HG03469 (cell line): ENCODE measurements around the gene TRIM7.
"Not testable (repeated sequence)": the region's sequence is repeated elsewhere in the genome, so short reads cannot be mapped to it uniquely, and the experiment has no call there.

Source experiments
- ATAC-seq: cut with Tn5 transposase; IDR thresholded peaks from one replicate; pipeline ENCODE4 v1.9.1; 2021; ENCODE audit warnings: mild to moderate bottlenecking, moderate library complexity, moderate number of reproducible peaks; ENCODE audit not compliant: unreplicated experiment

Gene TRIM7

GRCh38 chr5:181194489-181195248, 10.3 kb downstream of the TRIM7 start:
- ATAC-seq = no peak

GRCh38 chr5:181193656-181194055, 11.3 kb downstream of the TRIM7 start:
- ATAC-seq = no peak

- no peak for ATAC-seq
These were observed 12.5 kb downstream of the TRIM7 start for GRCh38 chr5:181192337-181193046.

- peak; percentile 52 for ATAC-seq
These were observed 13.3 kb downstream of the TRIM7 start for GRCh38 chr5:181191526-181192336.

GRCh38 chr5:181190711-181191525, 14.1 kb downstream of the TRIM7 start:
- ATAC-seq = no peak

- ATAC-seq = no peak
These were observed 14.9 kb downstream of the TRIM7 start for GRCh38 chr5:181189962-181190710.

GRCh38 chr5:181189363-181189961, 15.5 kb downstream of the TRIM7 start:
- no peak for ATAC-seq

GRCh38 chr5:181188700-181189362, 16.2 kb downstream of the TRIM7 start:
- no peak for ATAC-seq

- no peak for ATAC-seq
These were observed 17.3 kb downstream of the TRIM7 start for GRCh38 chr5:181187500-181188213.

GRCh38 chr5:181186986-181187499, 18.0 kb downstream of the TRIM7 start:
- ATAC-seq = no peak

- ATAC-seq = no peak
These were observed 19.0 kb downstream of the TRIM7 start for GRCh38 chr5:181186022-181186421.

GRCh38 chr5:181185560-181185959, 19.4 kb downstream of the TRIM7 start:
- no peak for ATAC-seq

- no peak for ATAC-seq
These were observed 20.2 kb downstream of the TRIM7 start for GRCh38 chr5:181184845-181185216.

GRCh38 chr5:181182651-181183050, 22.3 kb downstream of the TRIM7 start:
- ATAC-seq = no peak

GRCh38 chr5:181181650-181182565, 23.1 kb downstream of the TRIM7 start:
- ATAC-seq = peak; percentile 46

- ATAC-seq = not testable (repeated sequence)
These were observed 27.4 kb downstream of the TRIM7 start for GRCh38 chr5:181177559-181177958.
